Stimulated activated naive B cell treated with anti-CD40 and anti-IgM and Interleukin-4, amounts not matched to agents 10 μg/mL and 1 μg/mL and 100 μg/mL, for 72 hours (primary cell): ENCODE data around the gene E2F6.

Experiments used
- ATAC-seq, 2 donors: fragments of 150-1000 bp; cut with Tn5 transposase; replicated peaks; 2 replicates each; pipeline ENCODE4 v1.10.0; 2021; ENCODE audit warnings: moderate library complexity in 1 of 2
- DNase-seq: peaks from one replicate; pipeline ENCODE4 v3.0.0; 2021
- H3K27ac Mint-ChIP-seq: one replicate; pipeline ENCODE4 v1.8.0; 2022; ENCODE audit warnings: mild to moderate bottlenecking, mixed read lengths
- H3K27me3 Mint-ChIP-seq, 2 donors: one replicate each; pipeline ENCODE4 v1.8.0; 2022; ENCODE audit warnings: mixed read lengths in 2 of 2
- H3K36me3 Mint-ChIP-seq, 2 donors: one replicate each; pipeline ENCODE4 v1.8.0; 2022; ENCODE audit warnings: mixed read lengths in 2 of 2, mild to moderate bottlenecking in 1 of 2
- H3K4me1 Mint-ChIP-seq, 2 donors: one replicate each; pipeline ENCODE4 v1.8.0; 2022; ENCODE audit warnings: mixed read lengths in 2 of 2, mild to moderate bottlenecking in 1 of 2
- H3K4me3 Mint-ChIP-seq, 2 donors: one replicate each; pipeline ENCODE4 v1.8.0; 2022; ENCODE audit warnings: mild to moderate bottlenecking in 2 of 2, mixed read lengths in 2 of 2, moderate library complexity in 1 of 2
- H3K9me3 Mint-ChIP-seq, 2 donors: one replicate each; pipeline ENCODE4 v1.8.0; 2022; ENCODE audit warnings: mixed read lengths in 2 of 2, mild to moderate bottlenecking in 1 of 2

Gene E2F6

GRCh38 chr2:11395389-11395788 lies 70.6 kb downstream of the E2F6 start:
- Mint-ChIP-seq H3K4me1 (no peaks in the 10 kb centered on the region), H3K4me3 (no peak overlapping the region), H3K27ac (no peak overlapping the region), H3K27me3 (peaks cover 4 to 13% of the 10 kb centered on the region in 2 donors), H3K36me3 (no peaks in the 10 kb centered on the region), H3K9me3 (no peaks in the 10 kb centered on the region)
- ATAC-seq = no peak
- no peak for DNase-seq
